Liver (tissue), 1 donor: ENCODE data around the gene RBM33.
"Not testable (repeated sequence)": the region's sequence is repeated elsewhere in the genome, so short reads cannot be mapped to it uniquely, and the experiment has no call there.

Source experiments
- YY1 ChIP-seq: IDR thresholded peaks from 2 replicates; pipeline ENCODE4 v1.6.1; 2016; ENCODE audit warnings: antibody characterized with exemption, mild to moderate bottlenecking
- TF ChIP-seq, protein P1 (sequence below): IDR thresholded peaks from 2 replicates; pipeline ENCODE4 v1.6.1; 2016; ENCODE audit warnings: antibody characterized with exemption

DNA sequence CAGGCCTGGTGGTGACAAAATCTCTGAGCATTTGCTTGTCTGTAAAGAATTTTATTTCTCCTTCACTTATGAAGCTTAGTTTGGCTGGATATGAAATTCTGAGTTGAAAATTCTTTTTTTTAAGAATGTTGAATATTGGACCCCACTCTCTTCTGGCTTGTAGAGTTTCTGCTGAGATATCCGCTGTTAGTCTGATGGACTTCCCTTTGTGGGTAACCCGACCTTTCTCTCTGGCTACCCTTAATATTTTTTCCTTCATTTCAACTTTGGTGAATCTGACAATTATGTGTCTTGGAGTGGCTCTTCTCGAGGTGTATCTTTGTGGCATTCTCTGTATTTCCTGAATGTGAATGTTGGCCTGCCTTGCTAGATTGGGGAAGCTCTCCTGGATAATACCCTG, 46.2 kb downstream of the RBM33 start:
- TF ChIP-seq YY1: not testable (repeated sequence)
- TF ChIP-seq, protein P1, sequence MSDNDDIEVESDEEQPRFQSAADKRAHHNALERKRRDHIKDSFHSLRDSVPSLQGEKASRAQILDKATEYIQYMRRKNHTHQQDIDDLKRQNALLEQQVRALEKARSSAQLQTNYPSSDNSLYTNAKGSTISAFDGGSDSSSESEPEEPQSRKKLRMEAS: not testable (repeated sequence)
